NB4 (cell line): ENCODE results near the gene ARHGDIG.

ENCODE experiments used
- DNase-seq: peaks from one replicate; pipeline ENCODE4 v3.0.0; 2010; ENCODE audit warnings: low read depth
- H3K4me3 ChIP-seq: one replicate; pipeline ENCODE4 v1.5.1; 2011; ENCODE audit warnings: mild to moderate bottlenecking, low read depth, low read length, moderate library complexity
- CTCF ChIP-seq: IDR thresholded peaks from one replicate; pipeline ENCODE4 v1.5.1; 2012; ENCODE audit warnings: low read depth, low read length
- MAX ChIP-seq: IDR thresholded peaks from 2 replicates; pipeline ENCODE4 v1.6.1; 2011; ENCODE audit warnings: low read depth, low read length
- MYC ChIP-seq: IDR thresholded peaks from 2 replicates; pipeline ENCODE4 v1.6.1; 2011; ENCODE audit warnings: low read depth, low read length
- POLR2A ChIP-seq: IDR thresholded peaks from 2 replicates; pipeline ENCODE4 v1.6.1; 2011; ENCODE audit warnings: mild to moderate bottlenecking; ENCODE audit not compliant: insufficient read length; ENCODE audit errors: extremely low read depth

ARHGDIG gene

GRCh38 chr16:280552-280951, at the start of gene ARHGDIG:
ARHGDIG (plus strand) TSS chr16:280591; CDS start chr16:280681, 90 bp downstream.
- DNase-seq: no peak
- no peak for TF ChIP-seq MAX
- TF ChIP-seq POLR2A: no peak
- no peak for TF ChIP-seq CTCF
- TF ChIP-seq MYC: no peak
- no peak within 1 kb of the TSS for H3K4me3 ChIP-seq

- TF ChIP-seq CTCF (no peak), POLR2A (no peak), MYC (no peak), MAX (no peak)
- H3K4me3 ChIP-seq: no peak overlapping the region
- no peak for DNase-seq
Measured at GRCh38 chr16:230949-231348, 49.4 kb upstream of the ARHGDIG start.

- peak; percentile 91 for DNase-seq
- TF ChIP-seq MYC (0 out of 2 replicates have a peak, but pooled peaks have one; percentile 44), MAX (peak; percentile 2; the same call in 1 of the 2 replicates), POLR2A (peak; percentile 75), CTCF (peak; percentile 25)
- peak within 1 kb of the TSS; percentile 86 for H3K4me3 ChIP-seq
Measured at GRCh38 chr16:234468-235305, 45.7 kb upstream of the ARHGDIG start, which contains the start of gene FAM234A. FAM234A (plus strand) TSS chr16:234821; CDS start chr16:254414, 19,593 bp downstream.

GRCh38 chr16:239948-240277, 40.5 kb upstream of the ARHGDIG start:
- no peak overlapping the region for H3K4me3 ChIP-seq
- no peak for TF ChIP-seq MAX
- TF ChIP-seq CTCF: no peak
- no peak for TF ChIP-seq MYC
- TF ChIP-seq POLR2A: no peak
- DNase-seq: no peak

GRCh38 chr16:240559-240958, 39.8 kb upstream of the ARHGDIG start:
- no peak for DNase-seq
- TF ChIP-seq MYC (no peak), CTCF (no peak), MAX (no peak), POLR2A (no peak)
- no peak overlapping the region for H3K4me3 ChIP-seq
